ENCODE results near the gene CDRT15. TPM values are rescaled to one million over a fixed set of nuclear protein-coding genes. Genes with fewer than 3 reads are reported as not detected.
"Not testable (repeated sequence)": the region's sequence is repeated elsewhere in the genome, so short reads cannot be mapped to it uniquely, and the experiment has no call there.

CDRT15 gene
- total and polyA plus RNA-seq, 8 donors = not detected

GRCh38 chr17:14197586-14197985 is 39.1 kb downstream of the CDRT15 start:
- Histone ChIP-seq H3K27me3 (no peaks in the 10 kb centered on the region), H3K27ac (peak overlapping the region; percentile 22 to 45 (median 36)), H3K4me1 (no peaks in the 10 kb centered on the region), H3K9me3 (no peaks in the 10 kb centered on the region), H3K36me3 (no peaks in the 10 kb centered on the region), H3K4me3 (no peak overlapping the region)
- intact Hi-C loops (cut with DNase I) = no loop called here
- ATAC-seq = peak in 2 of 4 donors; percentile 28 to 43
- no peak for DNase-seq
- FAIRE-seq = no peak
- no peak for TF ChIP-seq CTCF (IDR thresholded peaks at IDR 0.05)
- WGBS, 2 donors = 65 to 89% methylated on average over 4 of the region's 4 CpGs

GRCh38 chr17:14197057-14197456 is 39.6 kb downstream of the CDRT15 start:
- no peaks in the 10 kb centered on the region for H3K4me1 ChIP-seq
- DNase-seq (no peak), FAIRE-seq (no peak), ATAC-seq (no peak)
- WGBS, 2 donors = 96 to 98% methylated on average over 2 of the region's 2 CpGs
- no peaks in the 10 kb centered on the region for H3K36me3 ChIP-seq
- intact Hi-C loops (cut with DNase I) = no loop called here
- H3K4me3 ChIP-seq = no peak overlapping the region
- H3K9me3 ChIP-seq = no peaks in the 10 kb centered on the region
- no peak for TF ChIP-seq CTCF (IDR thresholded peaks at IDR 0.05)
- H3K27ac ChIP-seq = peak overlapping the region in 2 of 4 donors; percentile 42 to 45
- no peaks in the 10 kb centered on the region for H3K27me3 ChIP-seq

- no peaks in the 10 kb centered on the region for H3K9me3 ChIP-seq
- no peaks in the 10 kb centered on the region for H3K27me3 ChIP-seq
- FAIRE-seq = no peak
- no peak for ATAC-seq
- no peaks in the 10 kb centered on the region for H3K4me1 ChIP-seq
- WGBS, 2 donors = 81 to 95% methylated on average over 4 of the region's 4 CpGs
- no peak overlapping the region for H3K4me3 ChIP-seq
- TF ChIP-seq CTCF (IDR thresholded peaks at IDR 0.05) = peak in 1 of 4 donors; percentile 11
- no peak for DNase-seq
- intact Hi-C loops (cut with DNase I) = no loop called here
- no peak overlapping the region for H3K27ac ChIP-seq
- no peaks in the 10 kb centered on the region for H3K36me3 ChIP-seq
Observed at GRCh38 chr17:14196377-14196997, 40.2 kb downstream of the CDRT15 start.

- H3K36me3 ChIP-seq; H3K4me1 ChIP-seq; FAIRE-seq; H3K27me3 ChIP-seq; H3K4me3 ChIP-seq; intact Hi-C loops (cut with DNase I); ATAC-seq; H3K9me3 ChIP-seq; H3K27ac ChIP-seq; DNase-seq: not testable (repeated sequence)
- 90 to 94% methylated on average over 12 of the region's 13 CpGs for WGBS, 2 donors
Observed at GRCh38 chr17:14192636-14193344, 43.9 kb downstream of the CDRT15 start.

GRCh38 chr17:14192039-14192438 is 44.6 kb downstream of the CDRT15 start:
- H3K9me3 ChIP-seq; ATAC-seq; H3K27ac ChIP-seq; H3K4me1 ChIP-seq; H3K36me3 ChIP-seq; DNase-seq; H3K4me3 ChIP-seq; FAIRE-seq; intact Hi-C loops (cut with DNase I); H3K27me3 ChIP-seq: not testable (repeated sequence)
- 86 to 89% methylated on average over 11 of the region's 11 CpGs for WGBS, 2 donors

GRCh38 chr17:14191469-14191868 is 45.2 kb downstream of the CDRT15 start:
- ATAC-seq, DNase-seq, FAIRE-seq: not testable (repeated sequence)

GRCh38 chr17:14190774-14191173 is 45.9 kb downstream of the CDRT15 start:
- intact Hi-C loops (cut with DNase I); ATAC-seq; DNase-seq; H3K36me3 ChIP-seq; H3K4me3 ChIP-seq; H3K9me3 ChIP-seq; H3K4me1 ChIP-seq; H3K27ac ChIP-seq; FAIRE-seq; H3K27me3 ChIP-seq: not testable (repeated sequence)
- 75 to 93% methylated on average over 1 of the region's 1 CpG for WGBS, 2 donors

More at GRCh38 chr17:14191469-14191868, 45.2 kb downstream of the CDRT15 start:
- H3K9me3 ChIP-seq; H3K36me3 ChIP-seq; intact Hi-C loops (cut with DNase I); H3K27me3 ChIP-seq; H3K27ac ChIP-seq; H3K4me3 ChIP-seq; H3K4me1 ChIP-seq: not testable (repeated sequence)

GRCh38 chr17:14186443-14186842 is 50.2 kb downstream of the CDRT15 start:
- H3K4me1 ChIP-seq; FAIRE-seq; intact Hi-C loops (cut with DNase I); H3K27me3 ChIP-seq; H3K27ac ChIP-seq; DNase-seq; H3K4me3 ChIP-seq; ATAC-seq; H3K36me3 ChIP-seq; H3K9me3 ChIP-seq: not testable (repeated sequence)
- WGBS, 2 donors = 88 to 98% methylated on average over 2 of the region's 4 CpGs
